Keratinocyte (primary cell): ENCODE results near the gene ATP1B2. TPM values are rescaled to one million over a fixed set of nuclear protein-coding genes. Genes with fewer than 3 reads are reported as not detected.
A peak's percentile ranks its signal among the peaks of the same experiment; 100 is the strongest.
"Not testable (repeated sequence)": the region's sequence is repeated elsewhere in the genome, so short reads cannot be mapped to it uniquely, and the experiment has no call there.

Experiments used
- DNase-seq: peaks from one replicate; pipeline ENCODE4 v3.0.0-alpha.2; 2011; ENCODE audit warnings: low read depth, missing footprints, low spot score
- FAIRE-seq: peaks from 2 replicates; lab custom pipeline; 2011; peaks lifted over from hg19 to GRCh38; lab: Jason Lieb, UNC
- H2AFZ ChIP-seq: 2 replicates; pipeline ENCODE4 v1.6.0; 2012; ENCODE audit warnings: low read length, control low read depth, inconsistent platforms; ENCODE audit not compliant: control insufficient read depth
- H3K27ac ChIP-seq: 2 replicates; pipeline ENCODE4 v1.5.1; 2011; ENCODE audit warnings: low read length; ENCODE audit not compliant: control insufficient read depth, insufficient read depth
- H3K27me3 ChIP-seq: 3 replicates; pipeline ENCODE4 v1.6.0; 2011; ENCODE audit warnings: low read length; ENCODE audit not compliant: control insufficient read depth, insufficient read depth; ENCODE audit errors: extremely low read depth
- H3K36me3 ChIP-seq, 2 experiments: 2 replicates in 1 of 2; 3 replicates in 1 of 2; pipeline ENCODE4 v1.5.1; 2011; ENCODE audit warnings: low read length in 2 of 2, mild to moderate bottlenecking in 1 of 2; ENCODE audit not compliant: control insufficient read depth in 2 of 2, insufficient read depth in 2 of 2; ENCODE audit errors: extremely low read depth in 1 of 2
- H3K4me1 ChIP-seq: 3 replicates; pipeline ENCODE4 v1.5.1; 2011; ENCODE audit warnings: low read length; ENCODE audit not compliant: control insufficient read depth, insufficient read depth; ENCODE audit errors: extremely low read depth
- H3K4me2 ChIP-seq: 3 replicates; pipeline ENCODE4 v1.6.0; 2011; ENCODE audit warnings: low read depth, low read length; ENCODE audit not compliant: control insufficient read depth, insufficient read depth; ENCODE audit errors: extremely low read depth
- H3K4me3 ChIP-seq, 3 experiments: fragments of 200-600 bp in 1 of 3; sonication (generic) in 1 of 3; 2 replicates in 2 of 3; 3 replicates in 1 of 3; pipeline ENCODE4 v1.5.1; 2011 to 2016; ENCODE audit warnings: low read length in 3 of 3, mild to moderate bottlenecking in 3 of 3, control low read depth in 2 of 3, inconsistent platforms in 1 of 3, low read depth in 1 of 3, mixed read lengths in 1 of 3, mixed run types in 1 of 3, moderate library complexity in 1 of 3; ENCODE audit not compliant: control insufficient read depth in 2 of 3, insufficient read depth in 2 of 3; ENCODE audit errors: extremely low read depth in 1 of 3
- H3K79me2 ChIP-seq: 2 replicates; pipeline ENCODE4 v1.6.0; 2012; ENCODE audit warnings: low read length; ENCODE audit not compliant: control insufficient read depth, insufficient read depth
- H3K9ac ChIP-seq: 3 replicates; pipeline ENCODE4 v1.6.0; 2011; ENCODE audit warnings: low read length; ENCODE audit not compliant: control insufficient read depth, insufficient read depth; ENCODE audit errors: extremely low read depth
- H3K9me1 ChIP-seq: 3 replicates; pipeline ENCODE4 v1.6.0; 2011; ENCODE audit warnings: low read length; ENCODE audit not compliant: control insufficient read depth, insufficient read depth; ENCODE audit errors: extremely low read depth
- H3K9me3 ChIP-seq: 2 replicates; pipeline ENCODE4 v1.5.1; 2012; ENCODE audit warnings: low read depth, low read length; ENCODE audit not compliant: control insufficient read depth
- H4K20me1 ChIP-seq: 3 replicates; pipeline ENCODE4 v1.6.0; 2011; ENCODE audit warnings: low read length; ENCODE audit not compliant: control insufficient read depth, insufficient read depth; ENCODE audit errors: extremely low read depth
- CTCF ChIP-seq, 3 experiments: IDR thresholded peaks in 1 of 3; conservative IDR thresholded peaks in 1 of 3; optimal IDR thresholded peaks in 1 of 3; 2 replicates in 2 of 3; 3 replicates in 1 of 3; pipeline versions ENCODE3 to v1.5.1; 2011; ENCODE audit warnings: low read length in 3 of 3, mild to moderate bottlenecking in 3 of 3, moderate library complexity in 2 of 3, control low read depth in 1 of 3, inconsistent platforms in 1 of 3; ENCODE audit not compliant: insufficient read depth in 2 of 3; ENCODE audit errors: extremely low read depth in 1 of 3
- EZH2 ChIP-seq: IDR thresholded peaks from one replicate; pipeline ENCODE4 v1.6.1; 2012; ENCODE audit warnings: inconsistent platforms, mild to moderate bottlenecking, low read length, moderate library complexity
- dilution Hi-C: fragments of 300-500 bp; cut with MboI; formaldehyde crosslinking; loops from one replicate; pipeline ENCODE4 v1.7.0; 2020; ENCODE audit warnings: low sequenced_read_pairs; ENCODE audit not compliant: extremely low pct_ligation_motif_present
- polyA plus RNA-seq, 5 experiments: library from polyadenylated mRNA; depleted of rRNA in 3 of 5; stranded (reverse) in 3 of 5; stranded (forward) in 1 of 5; unstranded in 1 of 5; fragments of >200 nt; gene quantifications; 1 replicate in 1 of 5; 2 replicates in 3 of 5; 3 replicates in 1 of 5; pipeline versions ENCODE4 v1.2.1 to v1.2.3, GENCODE V29; 2011 to 2012; ENCODE audit warnings: missing spikeins in 2 of 5, low read depth in 1 of 5, low replicate concordance in 1 of 5

The ATP1B2 gene
- polyA plus RNA-seq, 1 donor (not counting 4 experiments of a cell fraction or from before 2014, with no cell fraction given) = not detected

GRCh38 chr17:7623661-7624060, 27.1 kb upstream of the ATP1B2 start:
- no peak overlapping the region for H3K27ac ChIP-seq
- dilution Hi-C loops = no loop called here
- no peak for FAIRE-seq

GRCh38 chr17:7625749-7626148, 25.0 kb upstream of the ATP1B2 start:
- H4K20me1 ChIP-seq, H3K79me2 ChIP-seq, H3K4me3 ChIP-seq, H3K4me2 ChIP-seq, H3K27me3 ChIP-seq, H3K9me3 ChIP-seq, H3K4me1 ChIP-seq, H3K27ac ChIP-seq, FAIRE-seq, dilution Hi-C loops, H3K9me1 ChIP-seq, H3K36me3 ChIP-seq, H3K9ac ChIP-seq, H2AFZ ChIP-seq, DNase-seq: not testable (repeated sequence)

More at GRCh38 chr17:7623661-7624060, 27.1 kb upstream of the ATP1B2 start:
- H4K20me1 ChIP-seq = no peaks in the 10 kb centered on the region
- no peak overlapping the region for H3K9ac ChIP-seq
- H3K79me2 ChIP-seq = peaks cover 2% of the 10 kb centered on the region
- H3K4me3 ChIP-seq = no peak overlapping the region
- H3K9me1 ChIP-seq = no peaks in the 10 kb centered on the region
- H3K27me3 ChIP-seq = no peaks in the 10 kb centered on the region
- no peak for DNase-seq
- H2AFZ ChIP-seq = no peak overlapping the region
- H3K4me1 ChIP-seq = peaks cover 3% of the 10 kb centered on the region
- TF ChIP-seq CTCF (optimal IDR thresholded peaks at IDR 0.05 in 1 of 3, IDR thresholded peaks at IDR 0.05 in 1 of 3, conservative IDR thresholded peaks at IDR 0.05 in 1 of 3; ENCODE audit: extremely low read depth in 1 of 3, insufficient read depth in 2 of 3, low read length in 3 of 3) (no peak), EZH2 (no peak)
- H3K9me3 ChIP-seq = no peaks in the 10 kb centered on the region
- H3K4me2 ChIP-seq = no peak overlapping the region
- no peaks in the 10 kb centered on the region for H3K36me3 ChIP-seq

GRCh38 chr17:7626307-7626706, 24.4 kb upstream of the ATP1B2 start:
- Histone ChIP-seq H2AFZ (no peak overlapping the region), H3K4me3 (no peak overlapping the region), H3K9ac (no peak overlapping the region), H4K20me1 (no peaks in the 10 kb centered on the region), H3K36me3 (no peaks in the 10 kb centered on the region), H3K9me1 (no peaks in the 10 kb centered on the region), H3K27me3 (no peaks in the 10 kb centered on the region), H3K4me2 (peak overlapping the region; percentile 97), H3K9me3 (no peaks in the 10 kb centered on the region), H3K27ac (no peak overlapping the region), H3K4me1 (peaks cover 3% of the 10 kb centered on the region), H3K79me2 (peaks cover 2% of the 10 kb centered on the region)
- FAIRE-seq (no peak), DNase-seq (no peak)
- dilution Hi-C loops = no loop called here
- TF ChIP-seq EZH2 (no peak), CTCF (optimal IDR thresholded peaks at IDR 0.05 in 1 of 3, IDR thresholded peaks at IDR 0.05 in 1 of 3, conservative IDR thresholded peaks at IDR 0.05 in 1 of 3; ENCODE audit: extremely low read depth in 1 of 3, insufficient read depth in 2 of 3, low read length in 3 of 3) (no peak)
